Right atrium auricular region (tissue), 2 donors: ENCODE measurements around the gene SLC35E4. TPM values are rescaled to one million over a fixed set of nuclear protein-coding genes. Genes with fewer than 3 reads are reported as not detected.

Source experiments
- DNase-seq: peaks from one replicate; pipeline ENCODE4 v3.0.0-alpha.2; 2019; ENCODE audit warnings: low spot score
- H3K27ac ChIP-seq, 2 donors: fragments of 200-600 bp; sonication (generic); 1 replicate in 1 of 2; 2 replicates in 1 of 2; pipeline ENCODE4 v1.5.1; 2016 to 2019
- H3K27me3 ChIP-seq, 2 donors: fragments of 200-600 bp; sonication (generic); one replicate each; pipeline versions ENCODE4 v1.5.1 to v1.6.0; 2017 to 2019
- H3K36me3 ChIP-seq: fragments of 200-600 bp; sonication (generic); one replicate; pipeline ENCODE4 v1.5.1; 2016
- H3K4me1 ChIP-seq, 2 donors: fragments of 200-600 bp; sonication (generic); one replicate each; pipeline versions ENCODE4 v1.5.1 to v1.6.0; 2017 to 2019
- H3K4me3 ChIP-seq, 2 donors: fragments of 200-600 bp; sonication (generic); 1 replicate in 1 of 2; 2 replicates in 1 of 2; pipeline ENCODE4 v1.5.1; 2017 to 2019; ENCODE audit warnings: mild to moderate bottlenecking in 1 of 2, moderate library complexity in 1 of 2
- H3K9me3 ChIP-seq, 2 donors: fragments of 200-600 bp; sonication (generic); one replicate each; pipeline ENCODE4 v1.5.1; 2019
- total RNA-seq, 2 donors: library from RNA; depleted of rRNA; stranded (reverse); fragments of >200 nt; gene quantifications; one replicate each; pipeline ENCODE4 v1.1.0, GENCODE V29; 2016
- TF ChIP-seq, protein P1 (sequence below), 2 donors: fragments of 200-600 bp; sonication (generic); IDR thresholded peaks; one replicate each; pipeline ENCODE4 v1.5.1; 2019; ENCODE audit warnings: antibody characterized with exemption in 2 of 2

The SLC35E4 gene
- total RNA-seq, 2 donors from 2014 or later = 4.0 to 9.1 TPM

GRCh38 chr22:30680991-30681770 is 45.6 kb downstream of the SLC35E4 start:
- H3K4me1 ChIP-seq = no peaks in the 10 kb centered on the region
- DNase-seq = no peak
- H3K9me3 ChIP-seq = no peaks in the 10 kb centered on the region
- no peaks in the 10 kb centered on the region for H3K27me3 ChIP-seq
- no peaks in the 10 kb centered on the region for H3K36me3 ChIP-seq
- H3K27ac ChIP-seq = no peak overlapping the region
- TF ChIP-seq, protein P1, sequence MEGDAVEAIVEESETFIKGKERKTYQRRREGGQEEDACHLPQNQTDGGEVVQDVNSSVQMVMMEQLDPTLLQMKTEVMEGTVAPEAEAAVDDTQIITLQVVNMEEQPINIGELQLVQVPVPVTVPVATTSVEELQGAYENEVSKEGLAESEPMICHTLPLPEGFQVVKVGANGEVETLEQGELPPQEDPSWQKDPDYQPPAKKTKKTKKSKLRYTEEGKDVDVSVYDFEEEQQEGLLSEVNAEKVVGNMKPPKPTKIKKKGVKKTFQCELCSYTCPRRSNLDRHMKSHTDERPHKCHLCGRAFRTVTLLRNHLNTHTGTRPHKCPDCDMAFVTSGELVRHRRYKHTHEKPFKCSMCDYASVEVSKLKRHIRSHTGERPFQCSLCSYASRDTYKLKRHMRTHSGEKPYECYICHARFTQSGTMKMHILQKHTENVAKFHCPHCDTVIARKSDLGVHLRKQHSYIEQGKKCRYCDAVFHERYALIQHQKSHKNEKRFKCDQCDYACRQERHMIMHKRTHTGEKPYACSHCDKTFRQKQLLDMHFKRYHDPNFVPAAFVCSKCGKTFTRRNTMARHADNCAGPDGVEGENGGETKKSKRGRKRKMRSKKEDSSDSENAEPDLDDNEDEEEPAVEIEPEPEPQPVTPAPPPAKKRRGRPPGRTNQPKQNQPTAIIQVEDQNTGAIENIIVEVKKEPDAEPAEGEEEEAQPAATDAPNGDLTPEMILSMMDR (IDR thresholded peaks at IDR 0.05) = no peak
- no peak overlapping the region for H3K4me3 ChIP-seq

- Histone ChIP-seq H3K36me3 (no peaks in the 10 kb centered on the region), H3K4me3 (no peak overlapping the region), H3K27ac (no peak overlapping the region), H3K27me3 (no peaks in the 10 kb centered on the region), H3K9me3 (no peaks in the 10 kb centered on the region), H3K4me1 (no peaks in the 10 kb centered on the region)
- TF ChIP-seq, protein P1 (IDR thresholded peaks at IDR 0.05) = no peak
- DNase-seq = no peak
Measured at GRCh38 chr22:30681831-30682230, 46.2 kb downstream of the SLC35E4 start.

GRCh38 chr22:30685178-30685577 is 49.6 kb downstream of the SLC35E4 start:
- H3K36me3 ChIP-seq = no peaks in the 10 kb centered on the region
- no peak overlapping the region for H3K4me3 ChIP-seq
- DNase-seq = no peak
- H3K27me3 ChIP-seq = no peaks in the 10 kb centered on the region
- no peaks in the 10 kb centered on the region for H3K9me3 ChIP-seq
- TF ChIP-seq, protein P1 (IDR thresholded peaks at IDR 0.05) = no peak
- H3K27ac ChIP-seq = no peak overlapping the region
- no peaks in the 10 kb centered on the region for H3K4me1 ChIP-seq

- TF ChIP-seq, protein P1 (IDR thresholded peaks at IDR 0.05) = no peak
- Histone ChIP-seq H3K36me3 (no peaks in the 10 kb centered on the region), H3K27ac (no peak overlapping the region), H3K27me3 (no peaks in the 10 kb centered on the region), H3K4me3 (no peak overlapping the region), H3K9me3 (no peaks in the 10 kb centered on the region), H3K4me1 (no peaks in the 10 kb centered on the region)
- no peak for DNase-seq
Measured at GRCh38 chr22:30687358-30687757, 51.8 kb downstream of the SLC35E4 start.

DNA sequence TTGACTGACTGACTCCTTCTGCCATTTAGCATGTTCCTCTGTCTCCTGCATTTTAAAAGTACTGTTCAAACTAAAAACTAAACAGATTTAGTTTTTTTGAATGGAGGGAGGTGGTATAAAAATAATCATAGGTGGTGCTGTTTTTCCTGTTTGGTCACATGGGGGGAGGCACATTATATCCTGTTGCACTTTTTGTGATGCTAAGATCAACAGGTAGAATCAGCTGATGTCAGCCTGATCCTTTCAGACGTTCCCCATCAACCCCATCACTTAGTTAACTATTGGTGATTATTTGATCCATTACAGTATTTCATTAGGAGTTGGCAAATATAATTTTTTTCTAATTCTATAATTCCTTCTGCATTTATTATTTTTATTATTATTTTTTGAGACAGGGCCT is 54.0 kb downstream of the SLC35E4 start:
- peaks cover 0 to 6% of the 10 kb centered on the region in 2 donors for H3K4me1 ChIP-seq
- TF ChIP-seq, protein P1 (IDR thresholded peaks at IDR 0.05) = no peak

GRCh38 chr22:30691204-30691603 is 55.6 kb downstream of the SLC35E4 start:
- H3K4me1 ChIP-seq = peaks cover 0 to 15% of the 10 kb centered on the region in 2 donors
- no peaks in the 10 kb centered on the region for H3K9me3 ChIP-seq
- no peaks in the 10 kb centered on the region for H3K27me3 ChIP-seq
- H3K4me3 ChIP-seq = no peak overlapping the region
- H3K27ac ChIP-seq = no peak overlapping the region
- H3K36me3 ChIP-seq = no peaks in the 10 kb centered on the region
- TF ChIP-seq, protein P1 (IDR thresholded peaks at IDR 0.05) = no peak
- no peak for DNase-seq

More for the DNA sequence above, 54.0 kb downstream of the SLC35E4 start:
- DNase-seq = no peak
- H3K9me3 ChIP-seq = no peaks in the 10 kb centered on the region
- no peaks in the 10 kb centered on the region for H3K36me3 ChIP-seq
- H3K27ac ChIP-seq = no peak overlapping the region
- H3K27me3 ChIP-seq = no peaks in the 10 kb centered on the region
- H3K4me3 ChIP-seq = no peak overlapping the region
